Epithelial cell of proximal tubule (primary cell): ENCODE results near the gene TMCO4. TPM values are rescaled to one million over a fixed set of nuclear protein-coding genes. Genes with fewer than 3 reads are reported as not detected.

Experiments used
- DNase-seq: peaks from one replicate; pipeline ENCODE4 v3.0.0-alpha.2; 2011; ENCODE audit warnings: low read depth
- H3K4me3 ChIP-seq: 2 replicates; pipeline ENCODE4 v1.5.1; 2011; ENCODE audit warnings: low read depth, mild to moderate bottlenecking, low read length
- CTCF ChIP-seq: conservative IDR thresholded peaks from 2 replicates; pipeline ENCODE4 v1.5.1; 2012; ENCODE audit warnings: low read depth, mild to moderate bottlenecking, low read length
- total RNA-seq: library from RNA; depleted of rRNA; stranded (reverse); fragments of >200 nt; gene quantifications from 2 replicates; pipeline ENCODE4 v1.2.3, GENCODE V29; 2015

TMCO4 gene
- total RNA-seq, 1 donor from 2014 or later = 9.8 TPM

GRCh38 chr1:19837866-19838265 is 38.1 kb upstream of the TMCO4 start:
- no peak for DNase-seq
- no peak overlapping the region for H3K4me3 ChIP-seq
- TF ChIP-seq CTCF = no peak

- no peak for TF ChIP-seq CTCF
- DNase-seq = no peak
- no peak overlapping the region for H3K4me3 ChIP-seq
These were observed 35.9 kb upstream of the TMCO4 start for GRCh38 chr1:19835578-19835977.

- no peak for TF ChIP-seq CTCF
- no peak overlapping the region for H3K4me3 ChIP-seq
- DNase-seq = no peak
These were observed 31.7 kb upstream of the TMCO4 start for GRCh38 chr1:19831441-19831840.

- H3K4me3 ChIP-seq = no peak overlapping the region
- TF ChIP-seq CTCF = no peak
- no peak for DNase-seq
These were observed 28.8 kb upstream of the TMCO4 start for GRCh38 chr1:19828546-19828945.

GRCh38 chr1:19825298-19825697 is 25.6 kb upstream of the TMCO4 start:
- DNase-seq = no peak
- H3K4me3 ChIP-seq = no peak overlapping the region
- peak; percentile 18 for TF ChIP-seq CTCF

GRCh38 chr1:19824541-19824940 is 24.8 kb upstream of the TMCO4 start:
- peak; percentile 59 for DNase-seq
- H3K4me3 ChIP-seq = no peak overlapping the region
- no peak for TF ChIP-seq CTCF

GRCh38 chr1:19824036-19824435 is 24.3 kb upstream of the TMCO4 start:
- DNase-seq = no peak
- no peak for TF ChIP-seq CTCF
- no peak overlapping the region for H3K4me3 ChIP-seq
